Tongue (tissue), 2 donors: ENCODE measurements around the gene IRF9. TPM values are rescaled to one million over a fixed set of nuclear protein-coding genes. Genes with fewer than 3 reads are reported as not detected.

Source experiments
- DNase-seq: peaks from one replicate; pipeline ENCODE4 v3.0.0-alpha.2; 2015
- total RNA-seq: library from RNA; depleted of rRNA; stranded (reverse); fragments of >200 nt; gene quantifications from one replicate; pipeline ENCODE4 v1.2.3, GENCODE V29; 2014

IRF9 gene
- total RNA-seq, 1 donor from 2014 or later, result 34.6 TPM

DNA sequence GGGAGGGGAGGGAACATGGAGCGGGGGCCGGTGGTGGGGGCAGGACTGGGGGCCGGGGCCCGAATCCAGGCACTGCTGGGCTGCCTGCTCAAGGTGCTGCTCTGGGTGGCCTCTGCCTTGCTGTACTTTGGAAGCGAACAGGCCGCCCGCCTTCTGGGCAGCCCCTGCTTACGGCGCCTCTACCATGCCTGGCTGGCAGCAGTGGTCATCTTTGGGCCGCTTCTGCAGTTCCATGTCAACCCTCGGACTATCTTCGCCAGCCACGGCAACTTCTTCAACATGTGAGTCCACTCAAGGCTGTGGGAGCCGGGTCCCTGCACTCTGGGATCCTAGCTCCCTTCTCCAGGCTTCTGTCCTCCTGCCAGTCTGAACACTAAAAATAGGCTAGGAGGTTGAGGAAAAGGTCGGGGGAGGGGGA lies 29.5 kb upstream of the IRF9 start:
- DNase-seq, result peak; percentile 35

DNA sequence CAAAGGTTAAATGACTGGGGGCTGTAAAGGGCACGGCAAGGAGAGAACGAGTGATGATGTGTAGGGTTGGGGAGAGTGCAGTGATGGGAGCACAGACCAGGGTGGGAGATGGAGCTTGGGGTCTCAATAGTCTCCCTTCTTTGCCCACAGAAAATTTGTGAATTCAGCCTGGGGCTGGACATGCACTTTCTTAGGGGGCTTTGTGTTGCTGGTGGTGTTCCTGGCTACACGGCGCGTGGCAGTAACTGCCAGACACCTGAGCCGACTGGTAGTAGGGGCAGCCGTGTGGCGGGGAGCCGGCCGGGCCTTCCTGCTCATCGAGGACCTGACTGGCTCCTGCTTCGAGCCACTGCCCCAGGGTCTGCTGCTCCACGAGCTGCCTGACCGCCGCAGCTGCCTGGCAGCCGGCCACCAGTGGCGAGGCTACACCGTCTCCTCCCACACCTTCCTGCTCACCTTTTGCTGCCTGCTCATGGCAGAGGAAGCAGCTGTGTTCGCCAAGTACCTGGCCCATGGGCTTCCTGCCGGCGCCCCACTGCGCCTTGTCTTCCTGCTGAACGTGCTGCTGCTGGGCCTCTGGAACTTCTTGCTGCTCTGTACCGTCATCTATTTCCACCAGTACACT lies 28.9 kb upstream of the IRF9 start:
- DNase-seq, result no peak

DNA sequence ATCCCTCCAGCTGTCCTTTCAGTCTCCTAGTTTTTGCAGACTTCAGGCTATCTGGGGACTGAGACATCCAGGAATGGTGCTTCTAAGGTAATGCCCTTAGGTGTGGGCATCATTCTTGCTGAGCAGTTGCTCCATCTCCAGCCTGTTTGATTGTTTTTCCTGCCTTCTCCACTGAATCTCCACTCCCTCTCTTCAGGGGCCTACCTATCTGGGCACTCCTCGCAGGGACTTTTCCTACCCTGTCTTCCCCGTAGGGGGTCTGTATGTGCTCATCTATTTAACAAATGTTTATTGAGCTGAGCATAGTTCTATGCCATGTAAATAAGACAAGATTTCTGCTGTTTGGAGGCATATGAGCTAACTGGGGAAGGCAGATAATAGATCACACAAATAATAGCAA lies 28.1 kb upstream of the IRF9 start:
- no peak for DNase-seq

DNA sequence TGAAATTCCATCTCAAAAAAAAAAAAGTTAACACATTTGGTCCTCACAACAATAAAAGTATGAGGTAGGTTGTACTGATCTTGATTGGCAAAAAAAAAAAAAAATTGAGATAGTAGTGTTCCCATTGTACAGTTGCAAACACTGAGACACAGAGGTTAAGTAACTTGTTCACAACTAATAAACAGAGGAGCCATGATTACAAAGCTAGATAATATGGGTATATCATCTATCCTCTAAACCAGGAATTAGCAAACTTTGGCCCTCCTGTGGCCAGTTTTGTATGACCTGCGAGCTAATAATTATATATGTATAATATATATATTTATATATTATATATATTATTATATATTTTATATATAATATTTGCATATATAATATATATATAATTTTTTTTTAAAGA lies 27.3 kb upstream of the IRF9 start:
- DNase-seq, result no peak

DNA sequence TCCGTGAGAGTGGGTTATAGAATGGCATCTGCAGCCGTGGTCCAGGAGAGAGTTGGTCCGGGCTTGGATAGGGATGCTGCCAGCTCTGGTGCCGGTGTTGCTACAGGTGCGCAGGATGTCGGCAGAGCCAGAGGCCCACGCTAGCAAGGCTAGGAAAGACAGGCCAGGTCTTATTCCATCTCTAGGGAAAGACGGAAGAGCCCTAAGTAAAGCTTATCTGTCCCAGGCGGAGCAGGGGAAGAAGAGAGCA lies 25.6 kb upstream of the IRF9 start:
- DNase-seq, result no peak

DNA sequence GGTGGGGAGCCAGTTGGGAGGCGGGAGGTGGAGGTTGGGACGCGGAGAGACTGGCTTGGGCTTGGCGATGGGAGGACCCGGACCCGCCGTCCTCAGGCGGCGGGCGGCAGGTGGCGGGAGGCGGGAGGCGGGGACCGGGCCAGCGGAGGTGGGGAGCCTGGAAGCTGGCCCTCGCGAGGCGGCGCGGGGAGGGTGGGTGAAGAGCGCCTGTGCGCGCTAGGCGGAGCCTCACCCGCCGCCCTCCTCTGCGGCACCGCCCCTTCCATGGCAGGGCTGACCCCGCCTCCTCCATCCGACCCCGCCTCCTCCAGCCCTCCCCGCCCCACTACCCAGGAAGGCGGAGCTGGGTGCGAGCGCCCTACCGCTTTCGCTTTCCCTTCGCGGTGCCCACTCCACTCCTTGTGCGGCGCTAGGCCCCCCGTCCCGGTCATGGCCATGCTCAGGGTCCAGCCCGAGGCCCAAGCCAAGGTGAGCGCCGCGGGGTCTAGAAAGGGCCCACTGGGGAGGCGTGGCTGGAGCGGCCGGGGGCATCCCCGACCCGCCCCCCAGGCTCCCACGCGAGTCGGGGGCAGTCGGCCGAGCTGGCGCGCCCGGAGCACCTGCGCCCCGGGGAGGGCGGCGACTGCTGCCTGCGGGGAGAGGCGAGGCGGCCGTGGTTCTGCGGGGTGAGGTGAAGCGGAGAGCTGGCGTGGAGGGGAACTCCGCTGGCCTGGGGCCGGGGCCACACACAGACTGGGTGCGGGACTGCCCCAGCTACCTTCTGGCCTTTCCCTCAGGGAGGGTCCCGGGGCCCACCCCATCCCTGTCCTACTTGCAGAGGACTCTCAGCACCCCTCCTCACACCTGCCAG lies 25.0 kb upstream of the IRF9 start, which contains the start of gene PSME1:
Gene PSME1, plus strand, starts transcription at position 361 of the 850 bp plus-strand sequence. Its CDS starts 69 bp downstream, at position 430.
- peak; percentile 96 for DNase-seq

DNA sequence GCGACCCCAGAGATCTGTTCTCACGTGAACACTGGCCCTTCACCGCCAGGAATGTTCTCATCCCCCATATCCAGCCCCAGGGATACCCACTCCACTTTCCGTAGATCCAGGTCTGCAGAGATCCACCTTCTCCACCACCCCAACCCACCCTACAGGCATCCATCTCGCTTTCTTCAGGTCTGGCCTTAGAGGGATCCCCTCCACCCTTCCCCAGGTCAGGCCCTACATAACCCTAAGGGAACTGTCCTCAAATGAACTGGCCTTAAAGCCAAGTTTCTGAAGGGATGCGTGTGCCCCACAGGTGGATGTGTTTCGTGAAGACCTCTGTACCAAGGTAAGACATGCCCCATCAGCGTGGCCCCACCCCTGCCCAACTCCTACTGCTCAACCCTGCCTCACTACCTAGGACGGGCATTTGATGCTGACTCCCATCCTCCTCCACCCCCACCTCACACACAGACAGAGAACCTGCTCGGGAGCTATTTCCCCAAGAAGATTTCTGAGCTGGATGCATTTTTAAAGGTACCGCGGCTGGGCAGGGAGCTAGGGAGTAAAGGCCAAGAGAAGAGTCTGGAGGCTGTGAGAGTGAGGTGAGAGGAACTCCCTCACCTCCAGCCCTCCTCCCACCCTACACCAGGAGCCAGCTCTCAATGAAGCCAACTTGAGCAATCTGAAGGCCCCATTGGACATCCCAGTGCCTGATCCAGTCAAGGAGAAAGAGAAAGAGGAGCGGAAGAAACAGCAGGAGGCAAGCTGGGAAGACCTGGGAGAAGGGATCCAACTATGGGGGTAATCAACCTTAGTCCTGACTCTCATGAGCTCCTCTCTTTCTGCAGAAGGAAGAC lies 24.2 kb upstream of the IRF9 start:
- DNase-seq, result no peak

DNA sequence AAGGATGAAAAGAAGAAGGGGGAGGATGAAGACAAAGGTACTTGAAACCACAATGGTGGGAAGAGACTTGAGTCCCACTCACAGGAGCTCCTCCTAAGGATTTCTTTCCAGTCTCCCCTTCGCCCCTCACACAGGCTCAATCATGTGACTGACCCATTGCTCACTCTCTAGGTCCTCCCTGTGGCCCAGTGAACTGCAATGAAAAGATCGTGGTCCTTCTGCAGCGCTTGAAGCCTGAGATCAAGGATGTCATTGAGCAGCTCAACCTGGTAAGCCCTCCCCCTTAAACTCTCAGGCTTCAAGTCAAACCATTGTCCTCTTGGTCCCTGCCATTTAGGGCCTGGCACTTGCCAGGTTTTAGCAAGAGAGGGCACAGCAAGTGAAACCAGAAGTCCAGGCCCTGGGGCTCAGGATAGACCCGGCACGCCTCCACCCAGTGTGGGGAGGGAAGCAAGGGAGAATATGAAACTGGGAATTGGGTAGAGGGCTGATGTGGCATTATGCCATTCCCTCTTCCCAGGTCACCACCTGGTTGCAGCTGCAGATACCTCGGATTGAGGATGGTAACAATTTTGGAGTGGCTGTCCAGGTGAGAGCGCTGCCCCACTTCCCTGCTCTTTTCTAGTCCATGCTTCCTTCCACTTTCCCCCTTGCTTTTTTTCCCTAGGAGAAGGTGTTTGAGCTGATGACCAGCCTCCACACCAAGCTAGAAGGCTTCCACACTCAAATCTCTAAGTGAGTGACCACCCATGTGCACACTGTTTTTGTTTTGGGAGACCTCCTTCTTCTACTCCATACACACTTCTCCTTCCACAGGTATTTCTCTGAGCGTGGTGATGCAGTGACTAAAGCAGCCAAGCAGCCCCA lies 23.3 kb upstream of the IRF9 start:
- DNase-seq, result no peak

DNA sequence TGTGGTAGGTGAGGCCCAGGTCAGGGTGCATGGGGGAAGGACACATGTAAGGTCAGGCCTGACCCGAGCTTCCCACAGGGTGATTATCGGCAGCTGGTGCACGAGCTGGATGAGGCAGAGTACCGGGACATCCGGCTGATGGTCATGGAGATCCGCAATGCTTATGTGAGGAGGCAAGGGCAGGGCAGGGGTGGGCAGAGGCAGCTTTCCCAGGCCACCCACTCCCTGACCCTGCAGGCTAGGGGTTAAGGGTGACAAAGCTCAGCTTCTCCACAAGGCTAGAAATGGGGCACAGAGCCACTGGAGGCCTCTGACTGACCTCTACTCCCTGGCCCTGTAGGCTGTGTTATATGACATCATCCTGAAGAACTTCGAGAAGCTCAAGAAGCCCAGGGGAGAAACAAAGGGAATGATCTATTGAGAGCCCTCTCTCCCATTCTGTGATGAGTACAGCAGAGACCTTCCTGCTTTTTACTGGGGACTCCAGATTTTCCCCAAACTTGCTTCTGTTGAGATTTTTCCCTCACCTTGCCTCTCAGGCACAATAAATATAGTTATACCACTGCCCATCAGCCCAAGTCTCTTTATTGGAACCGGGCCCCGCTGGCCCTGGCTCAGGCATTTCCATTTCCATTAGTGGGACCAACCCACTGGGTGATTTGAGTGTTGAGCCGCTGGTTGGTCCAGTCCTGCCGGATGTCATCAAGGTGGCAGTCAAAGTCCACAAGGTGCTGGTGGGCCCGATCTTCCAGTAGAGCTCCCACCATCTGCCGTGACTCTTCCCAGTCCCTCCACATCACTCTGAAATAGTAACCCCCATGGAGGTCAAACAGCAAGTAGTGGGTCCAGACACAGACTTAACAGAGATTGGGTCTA lies 22.4 kb upstream of the IRF9 start:
- no peak for DNase-seq

DNA sequence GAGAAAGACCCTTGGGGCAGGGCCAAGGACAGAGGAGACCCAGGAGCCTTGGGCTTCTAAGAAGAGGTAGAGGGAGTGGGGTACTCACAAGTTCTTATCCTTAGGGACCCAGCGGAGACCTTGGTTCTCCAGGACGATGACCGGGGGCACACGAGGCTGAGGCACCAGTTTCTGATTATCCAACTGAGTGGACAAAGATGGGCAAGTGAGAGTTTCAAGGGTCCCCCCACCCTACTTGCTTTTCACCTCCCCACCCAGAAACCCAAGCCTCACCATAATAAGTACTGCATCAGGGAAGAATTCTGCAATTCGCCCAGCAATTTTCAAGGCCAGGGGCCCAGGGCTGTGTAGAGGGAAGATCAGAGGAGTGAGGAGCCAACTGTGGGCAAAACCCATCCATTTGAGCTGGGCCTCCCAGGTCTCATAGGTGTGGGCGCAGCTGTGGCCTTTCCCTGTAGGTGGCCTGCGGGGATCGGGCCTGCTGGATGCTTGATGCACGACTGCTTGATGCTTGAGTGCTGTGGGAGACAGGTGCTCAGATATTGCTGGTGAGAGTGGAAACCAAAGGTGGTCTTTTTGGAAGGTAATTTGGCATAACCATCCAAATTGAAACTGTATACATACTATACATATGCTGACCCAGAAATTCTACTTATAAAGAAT lies 21.7 kb upstream of the IRF9 start:
- no peak for DNase-seq

DNA sequence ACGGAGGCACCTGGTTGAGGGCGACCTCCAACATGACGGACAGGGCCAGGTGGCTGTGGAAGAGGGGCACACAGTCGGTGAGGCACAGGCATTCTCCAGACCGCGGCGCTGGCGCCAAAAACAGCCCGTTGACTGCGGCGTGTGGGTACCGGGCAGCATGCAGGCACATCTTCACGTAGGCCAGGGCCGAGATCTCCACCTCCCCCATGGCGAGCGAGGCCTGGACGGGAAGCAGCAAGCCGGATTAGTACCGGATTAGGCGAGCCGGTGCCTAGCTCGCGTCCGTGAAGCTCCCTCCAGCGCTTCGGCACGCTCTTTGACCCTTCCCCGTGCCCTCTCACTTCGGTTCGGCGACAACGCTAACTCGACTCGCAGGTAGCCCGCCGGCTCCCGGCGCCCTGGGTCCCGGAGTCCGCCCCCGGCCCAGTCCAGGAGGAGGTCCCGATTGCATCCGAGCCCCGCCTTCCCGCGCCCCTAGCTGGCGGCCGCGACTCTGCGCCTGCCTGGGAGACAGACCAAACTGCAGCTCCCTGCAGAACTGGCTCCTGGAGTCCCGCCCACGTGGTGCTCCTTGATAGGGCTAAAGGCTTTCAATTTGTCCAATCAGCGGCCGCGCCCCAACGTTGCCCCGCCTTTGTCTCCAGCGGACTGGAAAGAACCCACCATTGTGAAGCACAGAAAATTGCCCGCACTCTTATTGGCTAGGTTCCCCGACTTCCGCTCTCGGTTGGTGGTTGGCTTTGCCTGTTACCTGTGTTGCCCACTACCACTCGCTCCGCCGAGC lies 19.8 kb upstream of the IRF9 start, which contains the start of gene EMC9:
Gene EMC9, minus strand, starts transcription at position 495 of the 784 bp plus-strand sequence. Its CDS starts 287 bp downstream, at position 208.
- peak; percentile 100 for DNase-seq

DNA sequence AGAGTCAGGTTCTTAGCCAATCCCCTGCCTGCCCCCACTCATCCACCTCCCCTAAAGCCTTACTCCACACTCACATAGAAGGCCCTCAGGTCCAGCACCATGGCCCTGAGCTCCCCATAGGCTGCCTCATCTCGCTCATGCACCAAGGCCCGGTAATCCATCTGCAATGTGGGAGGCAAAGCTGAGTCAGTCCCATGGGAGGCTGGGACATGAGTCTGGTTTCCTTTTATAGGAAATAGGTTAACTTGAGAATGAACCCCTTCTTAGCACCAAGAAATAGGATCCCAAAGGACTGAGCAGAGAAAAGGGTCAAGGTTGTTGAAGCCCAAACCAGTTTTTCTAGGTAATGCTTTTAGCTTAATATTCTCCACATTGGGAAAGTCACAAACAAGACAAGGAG lies 17.6 kb upstream of the IRF9 start:
- no peak for DNase-seq

DNA sequence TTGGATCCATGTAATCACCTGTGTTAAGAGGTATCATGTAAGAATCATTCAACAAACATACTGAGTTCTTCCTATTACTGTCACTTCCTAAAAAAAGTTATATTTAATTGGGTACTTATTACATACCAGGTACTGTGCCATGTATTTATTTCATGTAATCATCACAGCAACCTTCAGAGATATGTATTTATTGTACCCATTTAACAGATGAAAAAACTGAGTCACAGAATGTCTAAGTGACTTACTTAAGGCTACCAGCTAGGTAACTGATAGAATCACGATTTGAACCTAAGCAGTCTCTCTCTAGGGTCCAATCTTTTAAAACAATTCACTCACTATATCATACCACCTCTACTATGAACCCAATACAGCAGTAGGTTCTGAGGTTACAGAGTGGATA lies 16.6 kb upstream of the IRF9 start:
- DNase-seq, result no peak

DNA sequence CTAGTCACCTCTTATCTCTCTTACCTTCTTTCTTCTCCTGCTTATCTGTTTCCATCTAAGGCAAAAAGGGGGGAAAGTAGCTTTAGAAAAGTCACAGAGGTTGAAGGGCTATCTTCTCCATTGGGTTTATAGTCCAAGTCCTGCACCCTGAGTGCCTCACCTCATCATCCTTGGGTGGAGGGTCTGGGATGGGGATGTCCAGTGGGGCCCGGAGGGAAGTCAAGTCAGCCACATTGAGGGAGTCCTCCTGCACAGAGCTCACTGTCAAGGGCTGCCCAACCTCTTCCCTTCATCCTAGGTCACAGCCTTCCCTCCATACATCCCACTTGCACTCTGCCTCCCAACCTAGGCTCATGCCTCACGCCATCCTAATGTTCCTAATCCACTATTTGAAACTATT lies 15.8 kb upstream of the IRF9 start:
- no peak for DNase-seq

DNA sequence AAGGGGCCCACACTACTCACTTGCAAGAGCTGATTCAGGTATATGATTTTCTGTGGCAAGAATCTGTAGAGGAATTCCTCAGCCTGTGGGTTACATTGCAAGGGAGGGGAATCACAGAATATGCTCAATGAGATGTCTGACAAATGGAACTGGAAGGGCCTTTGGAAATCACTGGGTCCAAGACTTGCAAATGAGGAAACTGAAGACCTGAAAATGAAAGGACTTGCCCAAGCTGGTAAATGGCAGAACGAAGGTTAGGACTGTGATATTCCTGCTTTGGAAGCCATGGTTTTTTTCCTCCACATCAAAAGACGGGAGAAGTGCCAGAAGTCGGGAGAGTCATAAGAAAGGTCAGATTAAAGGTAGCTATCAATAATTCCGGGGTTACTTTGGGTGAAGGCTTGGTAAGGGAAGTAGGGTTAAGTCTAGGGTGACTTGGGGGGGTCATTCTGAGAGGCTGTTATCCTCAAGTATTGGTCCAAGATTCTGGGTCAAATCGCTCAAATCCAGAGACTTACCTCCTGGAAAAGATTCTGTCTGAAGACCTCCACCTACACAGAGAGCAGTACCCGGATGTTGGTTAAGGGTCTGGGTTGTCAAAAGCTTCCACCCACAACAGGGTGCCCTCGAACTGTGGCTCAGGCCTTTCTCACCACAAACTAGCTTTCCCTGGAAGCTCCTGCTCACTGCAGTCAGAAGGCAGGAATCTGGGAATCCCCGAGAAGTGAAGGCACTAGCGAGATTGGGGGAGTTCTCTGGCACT lies 15.2 kb upstream of the IRF9 start:
- DNase-seq, result no peak

DNA sequence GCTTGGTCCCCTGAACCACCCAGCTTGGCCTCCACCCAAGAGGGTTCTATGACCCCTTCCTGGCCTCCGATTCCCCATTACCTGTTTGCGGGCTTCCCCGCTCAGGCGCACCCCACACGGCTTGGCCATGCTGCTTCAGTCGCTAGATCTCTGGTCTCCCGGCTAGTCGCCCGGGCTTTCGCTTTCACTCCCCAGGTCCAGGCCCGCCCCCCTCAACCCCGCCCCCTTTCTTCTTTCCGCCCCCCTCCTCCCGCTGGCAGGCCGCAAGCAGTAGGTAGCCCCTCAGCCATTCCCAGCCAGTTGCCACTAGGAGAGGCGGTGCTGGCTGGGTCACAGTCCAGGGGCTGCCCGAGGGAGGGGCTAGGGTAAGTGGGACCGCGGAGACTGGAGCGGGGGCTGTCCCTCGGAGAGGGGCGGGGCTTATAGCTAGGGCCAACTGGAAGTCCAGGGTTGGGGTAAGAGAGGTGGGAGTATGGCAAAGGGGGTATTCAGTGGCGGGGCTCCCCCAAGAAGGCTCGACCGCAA lies 14.6 kb upstream of the IRF9 start, which contains the start of gene PSME2:
Gene PSME2, minus strand, starts transcription at position 158 of the 525 bp plus-strand sequence. Its CDS starts 29 bp downstream, at position 129.
- DNase-seq, result peak; percentile 98

DNA sequence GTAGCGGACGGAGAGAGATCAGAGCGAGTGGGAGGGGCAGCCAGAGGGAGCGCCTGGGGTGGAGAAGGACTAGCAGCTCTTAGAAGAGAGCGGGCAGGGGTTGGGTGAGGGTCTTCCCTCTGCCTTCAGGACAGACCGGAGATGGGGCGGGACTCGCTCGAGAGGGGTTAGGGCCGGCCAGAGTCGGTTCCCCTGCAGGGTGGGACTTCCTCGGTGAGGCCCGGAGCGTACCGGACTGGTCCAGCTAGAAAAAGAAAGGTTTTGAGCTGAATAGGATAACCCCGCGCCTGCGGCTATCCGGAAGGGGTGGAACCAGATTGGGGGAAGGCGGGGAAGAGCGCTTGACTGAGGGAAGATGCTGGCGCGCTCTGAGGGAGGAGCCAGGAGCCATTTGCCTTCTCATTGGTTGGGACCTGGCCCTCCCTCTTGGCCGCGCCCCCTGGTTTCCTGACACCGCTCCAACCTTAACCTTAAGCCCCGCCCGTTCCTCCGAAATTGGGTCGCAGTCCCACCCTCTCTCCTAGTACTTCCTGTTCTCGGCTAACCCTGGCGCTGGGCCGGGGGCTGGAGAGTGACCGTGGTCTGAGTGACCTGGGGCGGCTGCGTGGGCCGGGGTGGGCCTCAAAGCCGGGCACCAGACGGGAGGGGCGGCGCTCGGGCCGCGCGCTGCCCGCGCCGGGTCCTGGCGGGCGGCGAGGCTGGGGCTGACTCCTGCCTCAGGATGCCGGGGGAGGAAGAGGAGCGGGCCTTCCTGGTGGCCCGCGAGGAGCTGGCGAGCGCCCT lies 13.9 kb upstream of the IRF9 start, which contains the start of gene RNF31:
Gene RNF31, plus strand, starts transcription at position 521 of the 783 bp plus-strand sequence. Its CDS starts 201 bp downstream, at position 722.
- DNase-seq, result peak; percentile 100
